Central memory CD8-positive, alpha-beta T cell (primary cell): ENCODE results near the gene SPIN2B.
"Not testable (repeated sequence)": the region's sequence is repeated elsewhere in the genome, so short reads cannot be mapped to it uniquely, and the experiment has no call there.

Experiments used
- ATAC-seq: fragments of 150-1000 bp; cut with Tn5 transposase; replicated peaks from 2 replicates; pipeline ENCODE4 v1.10.0; 2022; ENCODE audit warnings: mild to moderate bottlenecking, moderate FRiP score, moderate number of reproducible peaks; ENCODE audit not compliant: poor library complexity, severe bottlenecking; ENCODE audit errors: extremely low read depth
- DNase-seq, 2 donors: peaks; one replicate each; pipeline ENCODE4 v3.0.0; 2021; ENCODE audit warnings: low spot score in 2 of 2
- H3K27ac Mint-ChIP-seq: one replicate; pipeline ENCODE4 v1.8.0; 2022; ENCODE audit warnings: low read depth, mild to moderate bottlenecking, moderate library complexity, mixed read lengths
- H3K27me3 Mint-ChIP-seq: one replicate; pipeline ENCODE4 v1.8.0; 2022; ENCODE audit warnings: mixed read lengths
- H3K36me3 Mint-ChIP-seq: one replicate; pipeline ENCODE4 v1.8.0; 2022; ENCODE audit warnings: mild to moderate bottlenecking, moderate library complexity, mixed read lengths; ENCODE audit not compliant: insufficient read depth
- H3K4me1 Mint-ChIP-seq: one replicate; pipeline ENCODE4 v1.8.0; 2022; ENCODE audit warnings: mixed read lengths
- H3K4me3 Mint-ChIP-seq: one replicate; pipeline ENCODE4 v1.8.0; 2022; ENCODE audit warnings: mild to moderate bottlenecking, moderate library complexity, mixed read lengths
- H3K9me3 Mint-ChIP-seq: one replicate; pipeline ENCODE4 v1.8.0; 2022; ENCODE audit warnings: mixed read lengths

SPIN2B gene

GRCh38 chrX:57121162-57121755 is at the start of gene SPIN2B:
SPIN2B (minus strand) TSS chrX:57121548.
- H3K27me3 Mint-ChIP-seq: no peaks in the 10 kb centered on the region

GRCh38 chrX:57156397-57157049 is 35.2 kb upstream of the SPIN2B start:
- Mint-ChIP-seq H3K36me3 (no peaks in the 10 kb centered on the region), H3K27ac (no peak overlapping the region), H3K4me1 (no peaks in the 10 kb centered on the region), H3K4me3 (no peak overlapping the region), H3K9me3 (no peaks in the 10 kb centered on the region), H3K27me3 (no peaks in the 10 kb centered on the region)
- DNase-seq: no peak
- ATAC-seq: no peak

More at GRCh38 chrX:57121162-57121755, at the start of gene SPIN2B:
- Mint-ChIP-seq H3K4me3 (peak within 1 kb of the TSS; percentile 89), H3K36me3 (peaks cover 3% of the 10 kb centered on the region), H3K4me1 (peaks cover 16% of the 10 kb centered on the region), H3K27ac (peak within 1 kb of the TSS; percentile 93), H3K9me3 (no peaks in the 10 kb centered on the region)
- DNase-seq: peak; percentile 30 to 58
- peak; percentile 99 for ATAC-seq

GRCh38 chrX:57155171-57155570 is 33.8 kb upstream of the SPIN2B start:
- ATAC-seq (no peak), DNase-seq (no peak)
- H3K4me1 Mint-ChIP-seq: no peaks in the 10 kb centered on the region
- no peak overlapping the region for H3K4me3 Mint-ChIP-seq
- H3K9me3 Mint-ChIP-seq: no peaks in the 10 kb centered on the region
- no peak overlapping the region for H3K27ac Mint-ChIP-seq
- H3K27me3 Mint-ChIP-seq: no peaks in the 10 kb centered on the region
- H3K36me3 Mint-ChIP-seq: no peaks in the 10 kb centered on the region

DNA sequence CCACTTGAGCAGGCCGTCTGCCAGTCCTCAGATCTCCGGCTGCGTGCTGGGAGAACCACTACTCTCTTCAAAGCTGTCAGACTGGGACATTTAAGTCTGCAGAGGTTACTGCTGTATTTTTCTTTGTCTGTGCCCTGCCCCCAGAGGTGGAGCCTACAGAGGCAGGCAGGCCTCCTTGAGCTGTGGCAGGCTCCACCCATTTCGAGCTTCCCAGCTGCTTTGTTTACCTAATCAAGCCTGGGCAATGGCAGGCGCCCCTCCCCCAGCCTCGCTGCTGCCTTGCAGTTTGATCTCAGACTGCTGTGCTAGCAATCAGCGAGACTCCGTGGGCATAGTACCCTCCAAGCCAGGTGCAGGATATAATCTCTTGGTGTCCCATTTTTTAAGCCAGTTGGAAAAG is 30.9 kb upstream of the SPIN2B start:
- not testable (repeated sequence) for H3K27ac Mint-ChIP-seq

GRCh38 chrX:57138674-57139073 is 17.3 kb upstream of the SPIN2B start:
- H3K36me3 Mint-ChIP-seq: no peaks in the 10 kb centered on the region
- no peak overlapping the region for H3K4me3 Mint-ChIP-seq
- DNase-seq (no peak), ATAC-seq (no peak)
- no peaks in the 10 kb centered on the region for H3K9me3 Mint-ChIP-seq
- H3K4me1 Mint-ChIP-seq: peaks cover 14% of the 10 kb centered on the region
- H3K27ac Mint-ChIP-seq: no peak overlapping the region
- H3K27me3 Mint-ChIP-seq: no peaks in the 10 kb centered on the region

More for the DNA sequence above, 30.9 kb upstream of the SPIN2B start:
- H3K9me3 Mint-ChIP-seq, H3K4me1 Mint-ChIP-seq, DNase-seq, H3K4me3 Mint-ChIP-seq, H3K27me3 Mint-ChIP-seq, H3K36me3 Mint-ChIP-seq, ATAC-seq: not testable (repeated sequence)

DNA sequence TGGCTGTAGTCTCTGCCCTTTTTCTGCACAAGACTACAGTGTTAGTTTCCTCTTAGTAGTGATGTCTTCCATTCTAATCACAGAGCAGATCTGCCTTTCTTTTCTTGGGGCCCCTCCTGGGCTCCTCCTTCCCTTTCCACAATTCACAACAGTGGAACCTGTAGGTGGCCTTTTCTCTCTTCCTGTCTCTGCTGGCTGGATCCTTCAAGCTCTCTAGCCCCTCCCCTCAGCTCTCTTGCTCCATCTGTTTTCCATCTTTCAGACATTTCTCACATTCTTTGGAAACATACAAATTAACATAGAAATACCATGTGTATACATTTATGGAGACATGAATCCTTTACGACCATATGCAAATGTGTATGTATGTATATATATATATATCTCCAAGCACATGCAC is 16.2 kb upstream of the SPIN2B start:
- Mint-ChIP-seq H3K36me3 (no peaks in the 10 kb centered on the region), H3K9me3 (no peaks in the 10 kb centered on the region), H3K27me3 (no peaks in the 10 kb centered on the region), H3K27ac (no peak overlapping the region), H3K4me1 (peaks cover 14% of the 10 kb centered on the region), H3K4me3 (no peak overlapping the region)
- DNase-seq (no peak), ATAC-seq (no peak)

DNA sequence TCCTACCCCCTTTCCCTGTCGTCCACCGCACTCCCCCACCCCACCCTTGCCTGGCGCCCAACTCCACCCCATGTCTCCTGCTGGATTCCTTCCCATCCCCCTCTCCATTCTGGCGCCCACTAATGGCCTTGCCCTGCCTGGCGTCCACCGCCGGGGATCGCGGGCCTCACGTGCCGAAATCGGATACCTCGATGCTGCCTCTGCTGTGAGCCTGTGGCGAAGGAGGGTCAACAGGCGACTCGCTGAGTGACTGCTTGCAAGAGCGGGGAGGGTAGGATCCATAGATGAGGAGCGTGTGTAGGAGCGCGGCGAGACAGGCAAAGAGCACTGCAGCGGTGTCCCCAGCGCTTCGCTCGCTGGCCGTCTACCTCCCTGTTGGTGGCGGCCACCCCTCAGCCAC is 15.7 kb upstream of the SPIN2B start, which contains the start of gene SPIN2A:
Gene SPIN2A, minus strand, starts transcription at position 325 of the 400 bp plus-strand sequence. CDS start 800 bp downstream, outside the sequence.
- not testable (repeated sequence) for H3K4me3 Mint-ChIP-seq, H3K36me3 Mint-ChIP-seq, ATAC-seq, H3K27me3 Mint-ChIP-seq, H3K27ac Mint-ChIP-seq, H3K9me3 Mint-ChIP-seq, DNase-seq
- H3K4me1 Mint-ChIP-seq: peaks cover 10% of the 10 kb centered on the region

- not testable (repeated sequence) for H3K4me1 Mint-ChIP-seq, H3K36me3 Mint-ChIP-seq, H3K4me3 Mint-ChIP-seq, H3K9me3 Mint-ChIP-seq, H3K27ac Mint-ChIP-seq, DNase-seq, ATAC-seq, H3K27me3 Mint-ChIP-seq
Measured at GRCh38 chrX:57136589-57136988, 15.2 kb upstream of the SPIN2B start.

DNA sequence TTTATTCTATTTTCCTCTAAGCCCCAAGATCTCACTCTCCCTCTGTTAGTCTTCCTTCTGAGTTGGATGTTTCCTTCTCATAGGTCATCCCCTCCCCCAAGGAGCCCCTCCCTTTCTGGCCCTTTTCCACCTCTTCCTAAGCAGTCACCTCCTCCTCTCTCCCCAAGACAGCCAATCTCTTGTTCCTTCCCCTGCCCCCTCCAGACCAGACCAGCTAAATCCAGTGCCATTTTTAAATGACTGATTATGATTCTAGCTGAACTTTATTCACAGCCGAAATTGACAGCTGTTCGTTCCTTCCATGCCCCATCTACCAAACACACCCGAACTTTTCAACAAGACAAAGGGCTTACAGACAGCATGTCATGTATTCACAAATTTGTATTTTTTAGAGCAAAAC is 13.9 kb upstream of the SPIN2B start:
- peak overlapping the region; percentile 1 for H3K27ac Mint-ChIP-seq
- H3K9me3 Mint-ChIP-seq: no peaks in the 10 kb centered on the region
- H3K27me3 Mint-ChIP-seq: no peaks in the 10 kb centered on the region
- H3K4me1 Mint-ChIP-seq: peaks cover 6% of the 10 kb centered on the region
- no peaks in the 10 kb centered on the region for H3K36me3 Mint-ChIP-seq
- DNase-seq (no peak), ATAC-seq (no peak)
- no peak overlapping the region for H3K4me3 Mint-ChIP-seq

GRCh38 chrX:57134702-57135101 is 13.4 kb upstream of the SPIN2B start:
- no peaks in the 10 kb centered on the region for H3K36me3 Mint-ChIP-seq
- no peak overlapping the region for H3K4me3 Mint-ChIP-seq
- ATAC-seq (no peak), DNase-seq (no peak)
- no peak overlapping the region for H3K27ac Mint-ChIP-seq
- no peaks in the 10 kb centered on the region for H3K27me3 Mint-ChIP-seq
- no peaks in the 10 kb centered on the region for H3K9me3 Mint-ChIP-seq
- peaks cover 6% of the 10 kb centered on the region for H3K4me1 Mint-ChIP-seq

DNA sequence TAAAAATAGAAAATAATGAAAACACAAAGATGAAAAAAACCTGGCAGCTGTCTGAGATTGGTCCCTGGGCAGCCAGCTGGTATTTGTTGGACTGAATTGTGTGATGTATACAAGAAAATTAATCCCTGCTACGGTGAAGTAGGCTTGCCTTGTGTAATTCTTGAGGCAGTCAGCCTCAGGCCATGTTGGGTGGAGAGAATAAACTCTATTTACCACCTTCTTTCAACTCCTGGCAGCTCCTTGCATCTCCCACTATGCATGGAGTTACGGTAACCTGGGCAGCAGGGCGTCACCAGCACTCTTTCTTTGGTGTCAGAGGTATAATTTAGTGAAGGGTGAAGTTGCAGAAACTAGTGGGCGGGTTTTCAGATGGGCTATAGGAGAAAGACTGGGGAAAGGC is 12.4 kb upstream of the SPIN2B start:
- DNase-seq: no peak
- no peaks in the 10 kb centered on the region for H3K9me3 Mint-ChIP-seq
- H3K36me3 Mint-ChIP-seq: no peaks in the 10 kb centered on the region
- no peak overlapping the region for H3K27ac Mint-ChIP-seq
- no peak for ATAC-seq
- no peaks in the 10 kb centered on the region for H3K27me3 Mint-ChIP-seq
- H3K4me3 Mint-ChIP-seq: no peak overlapping the region
- peaks cover 6% of the 10 kb centered on the region for H3K4me1 Mint-ChIP-seq

GRCh38 chrX:57133284-57133683 is 11.9 kb upstream of the SPIN2B start:
- H3K4me1 Mint-ChIP-seq, ATAC-seq, DNase-seq, H3K4me3 Mint-ChIP-seq, H3K36me3 Mint-ChIP-seq, H3K27ac Mint-ChIP-seq, H3K27me3 Mint-ChIP-seq, H3K9me3 Mint-ChIP-seq: not testable (repeated sequence)

DNA sequence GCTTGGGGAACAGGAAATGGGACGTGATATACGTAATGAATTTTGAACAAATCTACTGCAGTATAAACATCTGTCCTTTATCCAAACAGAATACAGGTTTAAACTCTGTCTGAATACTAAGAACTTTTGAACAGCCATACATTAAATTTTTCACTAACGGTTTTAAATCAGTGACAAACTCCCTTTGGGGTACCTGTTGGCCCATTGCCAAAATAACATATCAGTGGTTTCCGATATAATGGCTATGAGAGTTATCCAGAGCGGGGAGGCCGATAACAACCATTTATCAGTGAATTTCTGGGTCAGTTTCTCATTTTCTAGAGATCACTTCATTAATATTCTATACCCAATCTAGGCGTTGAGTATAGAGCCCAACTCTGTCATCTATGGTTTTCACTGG is 10.7 kb upstream of the SPIN2B start:
- no peak for ATAC-seq
- no peaks in the 10 kb centered on the region for H3K9me3 Mint-ChIP-seq

More for the DNA sequence above, 10.7 kb upstream of the SPIN2B start:
- Mint-ChIP-seq H3K4me1 (no peaks in the 10 kb centered on the region), H3K4me3 (no peak overlapping the region), H3K36me3 (no peaks in the 10 kb centered on the region), H3K27ac (no peak overlapping the region), H3K27me3 (no peaks in the 10 kb centered on the region)
- no peak for DNase-seq
